Erythroblast (primary cell): ENCODE data around the gene SNIP1.
"Not testable (repeated sequence)": the region's sequence is repeated elsewhere in the genome, so short reads cannot be mapped to it uniquely, and the experiment has no call there.

ENCODE experiments used
- GATA1 ChIP-seq: IDR thresholded peaks from 2 replicates; pipeline ENCODE4 v1.6.1; 2011; ENCODE audit warnings: low read depth, mild to moderate bottlenecking, control low read depth, low read length, moderate library complexity
- POLR2A ChIP-seq: IDR thresholded peaks from 2 replicates; pipeline ENCODE4 v1.6.1; 2011; ENCODE audit warnings: mild to moderate bottlenecking, low read length

DNA sequence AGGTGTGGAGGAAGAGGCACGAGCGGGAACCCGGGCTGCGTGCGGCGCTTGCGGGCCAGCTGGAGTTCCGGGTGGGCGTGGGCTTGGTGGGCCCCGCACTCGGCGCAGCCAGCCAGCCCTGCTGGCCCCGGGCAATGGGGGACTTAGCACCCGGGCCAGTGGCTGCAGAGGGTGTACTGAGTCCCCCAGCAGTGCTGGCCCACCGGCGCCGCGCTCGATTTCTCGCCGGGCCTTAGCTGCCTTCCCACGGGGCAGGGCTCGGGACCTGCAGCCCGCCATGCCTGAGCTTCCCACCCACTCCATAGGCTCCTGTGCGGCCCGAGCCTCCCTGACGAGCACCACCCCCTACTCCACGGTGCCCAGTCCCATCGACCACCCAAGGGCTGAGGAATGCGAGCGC lies 35.9 kb downstream of the SNIP1 start:
- TF ChIP-seq POLR2A, GATA1: not testable (repeated sequence)
